Measurements from ENCODE around the gene IL21R.

IL21R gene

DNA sequence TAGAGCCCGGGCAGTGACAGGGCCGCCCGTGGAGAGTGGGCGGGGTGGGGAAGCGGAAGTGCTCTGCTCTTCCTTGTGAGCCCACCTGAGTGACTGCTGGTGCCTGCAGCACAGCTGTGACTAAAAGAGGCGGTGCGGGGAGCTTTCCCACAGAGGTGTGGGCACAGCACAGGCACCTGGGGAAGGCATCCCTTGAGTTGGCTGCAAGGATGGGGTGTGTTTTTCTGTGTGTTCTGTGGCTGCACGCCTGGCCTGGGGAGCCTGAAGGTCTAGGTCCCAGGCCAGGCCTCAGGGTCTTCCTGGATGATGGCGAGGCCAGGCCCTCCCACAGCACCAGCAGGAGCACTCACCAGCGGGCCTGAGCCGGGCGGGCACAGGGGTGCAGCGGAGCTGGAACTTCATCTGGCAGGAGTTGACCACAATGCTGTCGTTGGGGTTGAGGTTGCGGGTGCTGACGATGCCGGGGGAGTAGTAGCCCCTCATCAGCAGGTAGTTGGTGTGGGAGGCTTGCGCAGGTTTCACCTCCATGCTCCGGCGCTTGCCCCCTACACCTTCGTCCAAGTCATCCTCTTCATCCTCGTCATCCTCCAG, 67.1 kb downstream of the IL21R start:
- no peak for DNase-seq

DNA sequence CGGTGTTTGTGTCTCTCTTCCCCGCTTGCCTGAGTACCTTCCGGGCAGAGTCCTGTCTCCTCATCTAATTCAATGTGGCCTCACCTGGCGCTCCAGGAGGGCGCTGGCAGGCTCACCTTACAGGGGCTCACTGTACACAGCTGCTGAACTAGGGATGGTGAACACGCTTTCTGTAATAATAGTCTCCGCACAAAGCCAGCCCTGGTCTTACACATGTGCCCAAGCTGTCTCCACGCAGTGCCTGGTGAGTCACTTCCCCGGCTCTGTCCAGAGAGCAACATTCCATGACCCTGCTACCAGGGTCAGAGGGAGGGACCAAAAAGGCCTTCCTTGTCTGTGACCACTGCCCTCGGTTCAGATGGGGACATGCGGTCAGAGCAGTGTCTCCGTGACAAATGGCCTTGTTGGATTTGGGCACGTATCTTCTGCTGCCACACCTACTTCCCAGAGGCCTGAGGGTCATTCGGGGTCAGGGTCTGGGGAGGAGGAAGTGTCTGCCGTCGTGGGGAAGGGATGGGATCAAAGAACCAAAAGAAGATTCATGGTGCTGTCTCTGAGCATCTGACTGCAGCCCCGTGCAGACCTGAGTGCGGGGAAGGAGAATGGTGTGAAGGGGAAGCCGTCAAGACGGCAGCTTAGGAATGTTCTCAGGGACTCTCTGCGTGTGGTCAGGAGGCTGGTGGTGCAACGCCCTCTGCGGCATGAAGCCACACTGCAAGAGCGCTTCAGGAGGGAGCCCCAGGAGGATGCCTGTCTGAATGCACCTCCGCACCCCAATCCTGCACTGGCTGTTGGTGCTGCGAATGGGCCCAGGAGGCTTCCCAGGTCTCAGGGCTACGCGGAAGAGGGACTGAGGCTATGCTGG, 68.8 kb downstream of the IL21R start:
- no peak for DNase-seq

DNA sequence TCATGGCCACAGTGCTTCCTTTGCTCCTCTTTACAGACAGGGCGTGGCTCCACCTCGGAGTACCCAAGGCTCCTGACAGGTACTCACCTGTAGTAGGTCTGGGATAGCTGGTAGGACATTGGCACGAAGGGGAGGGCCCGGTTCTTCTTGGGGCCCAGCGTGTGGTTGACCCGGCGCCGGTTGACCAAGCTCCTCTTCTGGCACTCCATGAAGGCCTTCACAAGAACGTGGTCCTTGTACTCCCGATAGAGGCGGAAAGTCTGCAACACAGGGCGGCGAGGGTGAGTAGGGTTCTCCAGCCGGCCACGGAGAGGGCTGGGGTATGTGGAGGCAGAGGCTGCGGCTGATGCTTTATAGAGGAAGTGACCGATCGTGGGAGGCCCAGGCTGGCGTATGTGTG, 69.7 kb downstream of the IL21R start:
- no peak for DNase-seq

DNA sequence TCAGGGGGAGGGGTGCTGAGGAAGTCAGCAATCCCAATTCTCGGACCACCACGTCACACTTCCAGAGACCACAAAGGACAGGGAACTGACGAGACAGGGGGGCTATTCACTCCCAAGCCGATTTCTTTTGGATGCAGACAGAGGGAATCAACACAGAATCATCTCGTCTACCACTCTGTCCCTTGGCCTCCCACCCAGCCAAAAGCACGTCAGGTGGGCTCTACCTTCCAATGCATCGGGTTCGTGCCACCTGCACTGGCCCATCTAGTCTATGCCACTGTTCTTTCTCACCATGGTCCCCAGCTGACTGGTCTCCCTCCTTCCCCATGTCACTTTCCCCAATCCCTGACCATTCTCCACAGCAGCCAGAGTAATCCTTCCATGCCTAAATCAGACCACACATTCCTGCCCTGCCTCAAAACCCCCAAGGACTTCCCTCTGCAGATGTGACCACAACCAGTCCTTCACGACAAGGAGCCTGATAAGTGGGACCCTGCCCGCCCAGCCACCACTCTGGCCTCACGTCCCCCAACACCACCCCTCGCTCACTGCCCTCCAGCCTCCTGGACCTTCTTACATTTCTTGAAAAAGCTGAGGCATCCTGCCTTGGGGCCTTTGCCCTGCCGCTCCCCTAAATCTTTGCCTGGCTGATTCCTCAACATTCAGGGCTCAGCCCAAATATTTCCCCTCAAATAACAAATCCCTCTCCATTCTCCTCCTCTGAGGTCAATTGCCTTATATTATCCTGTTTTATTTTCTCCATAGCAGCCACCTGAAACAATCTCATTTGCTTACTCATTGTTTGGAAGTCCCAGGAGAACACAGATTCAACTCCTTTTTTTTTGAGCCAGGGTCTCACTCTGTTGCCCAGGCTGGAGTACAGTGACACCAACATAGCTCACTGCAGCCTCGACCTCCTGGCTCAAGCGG, 70.4 kb downstream of the IL21R start:
- DNase-seq, result no peak

GRCh38 chr16:27473101-27473900, 71.3 kb downstream of the IL21R start:
- no peak for DNase-seq

DNA sequence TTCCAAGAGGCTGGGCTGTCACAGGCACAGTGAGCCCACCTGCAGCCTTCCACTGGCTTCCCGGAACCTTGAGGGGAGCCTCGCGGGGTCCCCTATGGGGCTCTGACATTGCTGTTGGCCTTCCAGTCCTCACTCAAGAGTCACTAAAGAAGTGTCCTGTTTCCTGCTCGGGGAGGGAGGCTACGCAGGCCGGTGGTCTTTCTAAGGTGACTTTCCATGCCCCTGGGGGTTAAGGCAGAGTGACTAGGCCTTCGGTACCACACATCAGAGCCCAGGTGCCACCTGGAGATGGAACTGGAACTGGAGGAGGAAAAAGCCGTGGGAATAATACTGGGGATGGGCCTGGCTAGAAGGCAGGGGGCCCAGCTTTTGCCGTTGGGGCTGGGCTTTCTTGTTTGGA, 72.1 kb downstream of the IL21R start:
- DNase-seq, result no peak

DNA sequence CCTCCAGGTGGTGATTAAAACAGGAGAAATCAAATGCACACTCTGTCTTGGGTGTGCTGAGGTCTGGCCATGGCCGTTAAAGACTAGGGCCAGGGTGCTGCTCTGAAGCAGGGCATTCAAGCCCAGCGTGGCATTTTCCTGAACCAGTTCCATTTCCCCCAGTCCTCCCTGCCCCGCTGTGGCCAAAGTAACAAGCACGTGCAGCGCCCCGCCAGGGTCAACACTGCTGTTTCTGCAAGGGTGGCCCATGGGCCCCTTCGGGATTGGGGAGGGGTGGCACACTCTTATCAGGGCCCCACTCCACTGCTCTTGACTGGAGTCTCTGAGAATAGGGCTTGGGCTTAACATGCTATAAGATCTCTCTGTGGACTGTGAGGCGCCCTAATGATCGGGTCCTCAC, 72.9 kb downstream of the IL21R start:
- no peak for DNase-seq

GRCh38 chr16:27475561-27475960, 73.6 kb downstream of the IL21R start:
- no peak for DNase-seq

DNA sequence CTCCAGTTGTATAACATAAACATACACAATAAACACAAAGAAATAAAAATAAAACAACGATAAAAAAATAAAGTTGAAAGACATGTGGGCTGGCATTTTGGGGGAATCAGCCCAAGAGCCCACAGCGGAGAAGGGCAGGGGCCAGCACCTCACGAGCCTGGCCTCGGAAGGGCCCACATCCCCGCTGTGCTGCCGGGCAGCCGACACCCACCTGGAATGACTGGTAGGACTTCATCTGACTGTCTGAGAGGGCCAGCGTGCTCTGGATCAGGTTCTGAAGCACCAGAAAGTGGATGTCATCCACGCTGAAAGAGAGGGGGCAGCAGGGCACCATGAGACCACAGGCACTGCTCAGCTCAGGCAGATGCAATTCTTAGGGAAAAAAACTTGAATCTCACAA, 74.3 kb downstream of the IL21R start:
- DNase-seq, result no peak

DNA sequence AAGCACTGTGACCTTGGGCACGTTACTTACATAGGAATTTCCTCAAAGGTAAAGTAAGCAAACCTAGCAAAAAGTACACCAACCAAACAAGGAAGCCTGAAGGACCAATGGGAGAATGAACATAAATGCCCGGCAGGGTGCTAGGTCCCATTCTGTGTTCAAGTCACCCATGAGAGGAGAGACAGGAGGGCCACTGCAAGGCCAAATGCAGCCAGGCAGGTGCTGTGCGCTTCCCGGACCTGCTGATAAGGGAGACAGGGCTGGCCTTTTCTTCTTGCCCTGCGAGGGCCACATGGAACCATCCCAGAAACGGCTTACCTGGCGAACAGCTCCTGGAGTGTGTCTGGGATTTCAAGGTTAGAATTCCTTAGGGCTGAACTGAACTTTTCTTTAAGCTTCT, 78.8 kb downstream of the IL21R start:
- no peak for DNase-seq

DNA sequence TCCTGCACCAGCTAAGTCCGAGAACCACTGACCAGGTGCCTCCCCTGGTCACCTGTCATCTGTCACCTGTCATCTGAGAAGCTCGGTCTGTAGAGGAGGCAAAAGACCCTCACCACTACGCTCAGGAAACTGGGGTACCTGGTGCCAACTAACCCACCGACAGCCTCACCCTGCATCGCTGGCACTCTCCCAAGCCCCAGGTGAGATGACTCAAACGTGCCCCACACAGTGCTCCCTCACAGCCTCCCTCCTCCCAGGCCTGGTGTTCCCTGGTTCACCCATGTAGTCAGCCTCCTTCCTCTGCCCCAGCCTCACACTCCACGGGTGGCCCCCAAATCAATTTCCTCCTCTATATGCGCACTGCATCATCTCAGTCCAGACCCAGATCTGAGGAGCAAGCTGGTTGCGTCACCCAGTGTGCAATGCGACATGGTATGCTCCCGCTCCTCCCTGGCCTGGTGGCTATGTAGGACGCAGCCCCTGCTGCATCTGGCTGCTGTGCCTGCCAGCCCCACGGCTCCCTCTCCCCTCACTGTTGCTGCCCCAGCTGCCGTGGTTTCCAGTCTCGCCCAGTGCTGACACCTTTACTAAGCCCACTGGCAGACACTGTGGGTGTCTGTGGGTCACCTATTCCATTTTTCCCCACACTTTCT, 79.4 kb downstream of the IL21R start:
- no peak for DNase-seq

DNA sequence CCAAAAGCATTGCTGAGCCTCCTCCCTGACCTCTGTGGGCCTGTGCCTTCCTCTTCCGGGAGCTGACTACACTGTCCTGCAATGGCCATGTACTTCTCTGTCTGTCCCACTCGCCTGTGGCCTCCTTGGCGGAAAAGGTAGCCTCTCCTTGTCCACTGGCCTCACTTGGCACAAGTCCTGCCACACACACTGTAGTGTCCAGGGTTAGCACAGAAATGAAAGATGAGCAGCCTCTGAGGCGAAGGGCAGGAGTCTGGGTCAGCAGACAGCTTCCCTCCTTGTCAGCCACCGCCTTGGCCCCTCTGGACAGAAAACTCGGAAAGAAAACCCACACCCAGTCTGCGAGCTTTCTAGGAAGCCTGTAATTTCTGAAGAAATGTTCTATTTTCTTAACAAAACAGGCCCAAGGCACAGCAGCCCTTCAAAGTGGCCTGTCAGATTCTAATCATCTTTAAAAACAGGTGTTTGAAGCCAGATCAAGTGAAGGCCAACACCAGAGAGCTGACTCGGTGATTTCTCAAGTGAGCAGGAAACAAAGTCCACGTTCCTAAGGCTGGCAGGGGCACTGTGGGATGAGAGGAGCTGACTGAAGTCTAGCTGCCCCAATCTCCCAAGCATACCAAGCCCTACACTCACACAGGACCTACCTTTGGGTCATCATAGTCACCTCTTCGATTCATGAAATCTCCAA, 80.6 kb downstream of the IL21R start:
- DNase-seq, result no peak

GRCh38 chr16:27483088-27483437, 81.1 kb downstream of the IL21R start:
- DNase-seq, result no peak

DNA sequence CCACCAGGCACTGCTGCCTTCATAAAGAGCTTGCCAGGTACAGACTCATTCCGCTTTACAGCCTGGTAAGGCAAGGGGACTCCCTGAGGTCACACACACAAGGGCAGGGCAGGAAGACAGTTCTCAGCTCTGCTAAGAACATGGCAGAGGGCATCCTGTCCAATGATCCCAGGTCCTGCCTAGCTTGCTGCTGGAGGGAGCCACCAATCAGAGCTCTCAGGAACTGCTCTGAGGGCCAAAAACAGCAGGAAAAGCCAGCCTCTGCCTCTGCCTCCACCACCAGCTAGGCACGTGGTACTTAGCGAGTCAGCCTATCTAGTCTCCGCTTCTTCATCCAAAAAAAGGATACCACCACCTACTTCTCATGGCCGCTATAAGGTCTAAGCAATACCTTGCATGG, 81.7 kb downstream of the IL21R start:
- DNase-seq, result no peak

- no peak for DNase-seq
These were observed 83.2 kb downstream of the IL21R start for GRCh38 chr16:27485126-27485525.

DNA sequence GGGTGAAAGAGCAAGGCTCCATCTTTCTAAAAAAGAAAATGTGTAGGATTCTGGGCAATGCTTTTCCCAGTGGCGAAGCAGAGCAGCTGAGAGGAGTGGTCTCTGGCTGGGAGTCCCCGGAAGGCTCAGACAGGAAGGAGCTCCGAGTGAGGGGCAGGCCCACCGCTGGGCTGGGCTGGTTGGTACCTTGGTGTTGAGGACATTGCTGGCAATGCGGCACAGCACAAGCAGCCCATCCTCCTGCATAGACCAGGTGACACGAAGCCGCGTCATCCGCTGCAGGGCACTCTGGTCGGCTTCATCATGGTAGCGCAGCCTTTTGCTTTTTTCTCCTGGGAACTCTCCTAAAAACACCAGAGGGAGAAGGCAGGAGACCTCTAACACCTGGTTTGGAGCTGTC, 83.8 kb downstream of the IL21R start:
- DNase-seq, result no peak

- no peak for DNase-seq
These were observed 84.4 kb downstream of the IL21R start for GRCh38 chr16:27486344-27486743.

DNA sequence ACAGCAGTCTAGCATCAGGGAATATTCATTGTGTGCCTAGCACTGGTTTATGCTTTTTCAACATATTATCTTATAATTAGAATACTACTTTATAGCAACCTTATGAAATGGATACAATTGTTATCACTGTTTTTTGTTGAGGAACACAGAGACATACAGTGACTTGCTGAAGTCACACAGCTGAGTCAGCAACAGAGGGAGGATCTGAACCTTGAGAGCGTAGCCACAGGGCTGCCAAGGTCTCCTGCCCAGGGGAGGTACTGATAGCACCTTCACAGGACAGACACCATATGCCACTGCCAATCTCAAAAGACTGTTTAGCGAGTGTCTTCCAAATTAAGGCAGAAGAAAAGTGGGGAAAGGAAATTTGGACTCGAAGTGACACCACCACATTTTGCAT, 84.8 kb downstream of the IL21R start:
- no peak for DNase-seq

DNA sequence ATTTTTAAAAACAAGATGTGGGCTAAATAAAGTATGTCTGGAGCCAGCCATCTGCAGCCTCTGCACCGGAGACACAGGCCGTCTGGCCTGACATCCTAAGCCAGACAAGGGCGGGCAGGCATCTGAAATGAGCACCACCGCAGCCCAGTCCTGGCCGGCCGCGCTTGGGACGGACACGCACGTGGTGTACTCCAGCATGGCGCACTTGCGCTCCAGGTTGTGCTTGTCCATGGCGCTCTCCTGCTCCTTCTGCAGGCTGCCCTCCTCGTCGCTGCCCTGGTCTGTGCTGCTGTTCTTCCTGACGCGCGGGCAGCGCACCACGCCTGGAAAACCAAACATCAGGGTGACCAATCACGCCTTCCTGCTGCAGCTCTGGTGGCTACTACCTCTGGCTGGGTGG, 87.4 kb downstream of the IL21R start:
- no peak for DNase-seq

DNA sequence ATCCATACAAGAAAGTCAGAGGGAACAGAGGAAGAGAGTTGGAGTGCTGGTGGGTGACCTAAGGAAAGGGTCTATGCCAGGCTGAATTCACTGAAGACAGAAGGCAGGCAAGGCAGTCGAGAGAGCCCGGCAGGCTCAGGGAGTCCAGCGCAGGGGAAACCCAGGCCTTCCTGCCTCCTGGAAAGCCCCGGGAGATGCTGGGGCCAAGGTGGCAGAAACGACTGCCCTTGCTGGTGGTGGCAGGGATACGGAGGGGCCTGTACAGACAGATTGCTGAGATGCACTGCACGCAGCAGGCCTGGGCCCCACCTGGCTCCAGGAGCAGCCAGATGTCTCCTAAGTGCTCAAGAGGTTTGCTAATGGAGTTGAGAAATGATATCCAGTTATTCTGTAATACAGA, 87.9 kb downstream of the IL21R start:
- DNase-seq, result no peak

DNA sequence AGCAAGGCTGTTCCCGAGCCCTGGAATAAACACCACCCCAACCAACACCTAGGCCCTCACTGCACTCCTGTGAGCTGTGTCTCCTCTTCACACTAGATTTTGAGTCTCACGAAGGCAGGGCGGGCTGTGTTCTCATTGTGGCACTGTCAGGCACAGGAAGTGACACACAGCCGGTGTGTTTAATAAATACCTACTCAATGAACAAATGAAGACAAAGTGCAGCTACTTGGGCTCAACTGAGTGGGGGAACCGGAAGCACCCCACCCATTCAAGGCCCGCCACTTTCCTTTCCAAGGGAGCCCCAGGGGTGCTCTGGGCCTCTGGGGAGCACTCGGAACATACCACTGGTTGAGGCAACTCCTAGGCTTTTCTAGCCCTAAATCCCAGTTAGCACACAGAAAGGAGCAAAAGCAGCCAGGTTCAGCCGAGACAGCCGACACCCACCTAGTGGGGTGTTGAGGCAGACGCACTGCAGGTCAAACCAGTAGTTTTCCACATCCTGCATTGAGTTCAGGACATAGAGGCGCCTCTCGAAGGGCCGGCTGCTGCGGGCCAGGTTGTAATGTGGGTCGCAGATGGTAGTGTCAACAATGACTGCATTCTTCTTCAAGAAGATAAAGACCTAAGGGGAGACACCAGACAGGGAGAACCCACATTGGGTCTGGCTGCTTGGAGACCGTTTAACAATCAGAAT, 90.1 kb downstream of the IL21R start:
- DNase-seq, result no peak
